Sigmoid colon (tissue), 7 donors: ENCODE data around the gene ELMO3. TPM values are rescaled to one million over a fixed set of nuclear protein-coding genes. Genes with fewer than 3 reads are reported as not detected.
A peak's percentile ranks its signal among the peaks of the same experiment; 100 is the strongest.

Experiments
- DNase-seq: peaks from one replicate; pipeline ENCODE4 v3.0.0-alpha.2; 2019
- H3K27ac ChIP-seq, 4 donors: fragments of 200-600 bp; sonication (generic); one replicate each; pipeline ENCODE4 v1.5.1; 2016 to 2019; ENCODE audit warnings: mild to moderate bottlenecking in 1 of 4
- H3K27me3 ChIP-seq, 3 donors: fragments of 200-600 bp; sonication (generic); one replicate each; pipeline ENCODE4 v1.5.1; 2019; ENCODE audit warnings: mild to moderate bottlenecking in 1 of 3
- H3K36me3 ChIP-seq, 4 donors: fragments of 200-600 bp; sonication (generic); one replicate each; pipeline ENCODE4 v1.5.1; 2016 to 2019
- H3K4me1 ChIP-seq, 4 donors: fragments of 200-600 bp; sonication (generic); one replicate each; pipeline ENCODE4 v1.5.1; 2017 to 2019
- H3K4me3 ChIP-seq, 4 donors: fragments of 200-600 bp; sonication (generic); one replicate each; pipeline ENCODE4 v1.5.1; 2017 to 2019; ENCODE audit warnings: mild to moderate bottlenecking in 2 of 4, moderate library complexity in 1 of 4
- H3K9me3 ChIP-seq, 4 donors: fragments of 200-600 bp in 3 of 4; sonication (generic) in 3 of 4; one replicate each; pipeline versions ENCODE4 v1.5.1 to v1.6.1; 2013 to 2019
- EP300 ChIP-seq, 4 donors: sonication (generic); formaldehyde crosslinking; IDR thresholded peaks; one replicate each; pipeline ENCODE4 v1.6.1; 2017; ENCODE audit warnings: antibody characterized with exemption in 4 of 4
- POLR2A ChIP-seq, 2 donors: fragments of 450-650 bp; IDR thresholded peaks; one replicate each; pipeline ENCODE4 v1.6.1; 2016; ENCODE audit warnings: antibody characterized with exemption in 2 of 2, mild to moderate bottlenecking in 2 of 2, moderate library complexity in 2 of 2
- POLR2AphosphoS5 ChIP-seq, 4 donors: sonication (generic); formaldehyde crosslinking; IDR thresholded peaks; one replicate each; pipeline ENCODE4 v1.6.1; 2017; ENCODE audit warnings: antibody characterized with exemption in 4 of 4
- WGBS, 2 donors: extraction: QIAGEN DNeasy Blood & Tissue Kit; methylation state at CpG; one replicate each; pipeline ENCODE4 v1.1.7; 2013; 5-methylcytosine and 5-hydroxymethylcytosine counted together
- intact Hi-C: fragments of 100-400 bp; cut with DNase I; formaldehyde crosslinking; loops from one replicate; pipeline ENCODE4 v1.15.1; 2023
- polyA plus RNA-seq, 3 donors: library from polyadenylated mRNA; stranded (reverse); fragments of 200-250 nt; gene quantifications; one replicate each; pipeline ENCODE4 v1.2.3, GENCODE V29; 2013
- total RNA-seq, 4 donors: library from RNA; depleted of rRNA; stranded (reverse); fragments of >200 nt; gene quantifications; one replicate each; pipeline ENCODE4 v1.1.0, GENCODE V29; 2016
- TF ChIP-seq, protein P1 (sequence below), 4 experiments: fragments of 450-650 bp in 3 of 4; fragments of 200-600 bp in 1 of 4; IDR thresholded peaks; one replicate each; pipeline ENCODE4 v1.5.1; 2016 to 2019; ENCODE audit warnings: antibody characterized with exemption in 4 of 4, mild to moderate bottlenecking in 3 of 4, moderate library complexity in 2 of 4
- donor health status: healthy with polysubstance abuse.
- donor health status: Bipolar disorder and iron deficiency.
- donor health status: healthy.

ELMO3 gene
- total and polyA plus RNA-seq, 7 donors, result 0.14 to 41.8 (median 1.7) TPM

DNA sequence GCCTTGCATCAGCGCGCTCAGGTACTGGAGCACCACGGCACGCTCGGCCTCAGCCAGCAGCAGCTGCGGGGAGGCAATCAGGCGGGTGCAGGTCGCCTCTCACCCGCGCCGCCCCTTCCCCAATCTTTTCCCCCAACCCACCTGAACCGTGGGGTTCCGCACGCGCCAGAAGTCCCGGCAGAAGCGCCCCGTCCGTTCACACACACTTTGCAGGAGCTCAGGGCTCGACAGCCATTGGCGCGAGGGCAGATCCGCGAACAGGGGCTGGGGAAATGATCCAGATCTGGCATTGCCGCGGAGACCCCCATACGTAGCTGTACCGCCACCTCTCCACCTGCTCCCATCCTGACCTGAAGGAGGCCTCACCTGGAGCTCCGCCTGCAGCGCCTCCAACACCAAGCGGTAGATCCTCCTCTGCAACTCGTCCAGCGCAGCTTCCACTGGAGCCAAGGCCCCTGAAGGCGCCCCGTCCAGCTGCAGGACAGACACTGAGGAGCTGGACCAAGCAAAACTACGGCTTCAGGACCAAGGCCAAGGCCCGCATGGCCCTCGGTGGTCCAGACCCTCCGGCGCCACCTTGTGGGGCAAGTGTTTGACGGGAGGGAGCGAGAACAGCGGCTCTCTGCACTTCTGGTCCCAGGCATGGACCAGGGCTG, 13.8 kb upstream of the ELMO3 start:
- TF ChIP-seq POLR2A (IDR thresholded peaks at IDR 0.05) (no peak), EP300 (IDR thresholded peaks at IDR 0.05) (no peak), POLR2AphosphoS5 (IDR thresholded peaks at IDR 0.05) (peak in 2 of 4 donors; percentile 56 to 65)
- TF ChIP-seq, protein P1, sequence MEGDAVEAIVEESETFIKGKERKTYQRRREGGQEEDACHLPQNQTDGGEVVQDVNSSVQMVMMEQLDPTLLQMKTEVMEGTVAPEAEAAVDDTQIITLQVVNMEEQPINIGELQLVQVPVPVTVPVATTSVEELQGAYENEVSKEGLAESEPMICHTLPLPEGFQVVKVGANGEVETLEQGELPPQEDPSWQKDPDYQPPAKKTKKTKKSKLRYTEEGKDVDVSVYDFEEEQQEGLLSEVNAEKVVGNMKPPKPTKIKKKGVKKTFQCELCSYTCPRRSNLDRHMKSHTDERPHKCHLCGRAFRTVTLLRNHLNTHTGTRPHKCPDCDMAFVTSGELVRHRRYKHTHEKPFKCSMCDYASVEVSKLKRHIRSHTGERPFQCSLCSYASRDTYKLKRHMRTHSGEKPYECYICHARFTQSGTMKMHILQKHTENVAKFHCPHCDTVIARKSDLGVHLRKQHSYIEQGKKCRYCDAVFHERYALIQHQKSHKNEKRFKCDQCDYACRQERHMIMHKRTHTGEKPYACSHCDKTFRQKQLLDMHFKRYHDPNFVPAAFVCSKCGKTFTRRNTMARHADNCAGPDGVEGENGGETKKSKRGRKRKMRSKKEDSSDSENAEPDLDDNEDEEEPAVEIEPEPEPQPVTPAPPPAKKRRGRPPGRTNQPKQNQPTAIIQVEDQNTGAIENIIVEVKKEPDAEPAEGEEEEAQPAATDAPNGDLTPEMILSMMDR (IDR thresholded peaks at IDR 0.05), result peak; percentile 76 to 85 (median 82)
- H3K27ac ChIP-seq, result peak overlapping the region; percentile 91 to 96 (median 94)
- peak; percentile 96 for DNase-seq
- WGBS, 2 donors, result 14 to 15% methylated on average over 43 of the region's 43 CpGs
- H3K4me1 ChIP-seq, result peaks cover 0 to 38% (median 31%) of the 10 kb centered on the region in 4 donors
- no peaks in the 10 kb centered on the region for H3K9me3 ChIP-seq
- no peaks in the 10 kb centered on the region for H3K27me3 ChIP-seq
- no peaks in the 10 kb centered on the region for H3K36me3 ChIP-seq
- intact Hi-C loops, result loop anchor here (1.0 kb wide), 2 partner anchors 30 to 207 kb away; no protein-coding TSS in a partner anchor
- peak overlapping the region in 3 of 4 donors; percentile 68 to 79 (median 73) for H3K4me3 ChIP-seq

GRCh38 chr16:67185651-67186134, 13.2 kb upstream of the ELMO3 start:
- Histone ChIP-seq H3K36me3 (no peaks in the 10 kb centered on the region), H3K4me3 (peak overlapping the region in 2 of 4 donors; percentile 2 to 73), H3K27me3 (no peaks in the 10 kb centered on the region), H3K4me1 (peaks cover 0 to 38% (median 31%) of the 10 kb centered on the region in 4 donors), H3K27ac (no peak overlapping the region), H3K9me3 (no peaks in the 10 kb centered on the region)
- intact Hi-C loops, result loop anchor here (1.0 kb wide), 2 partner anchors 30 to 207 kb away; no protein-coding TSS in a partner anchor
- 8 to 11% methylated on average over 12 of the region's 12 CpGs for WGBS, 2 donors
- DNase-seq, result no peak
- TF ChIP-seq, protein P1 (IDR thresholded peaks at IDR 0.05), result peak in 1 of 4 experiments; percentile 4
- no peak for TF ChIP-seq POLR2A (IDR thresholded peaks at IDR 0.05)
- no peak for TF ChIP-seq EP300 (IDR thresholded peaks at IDR 0.05)

DNA sequence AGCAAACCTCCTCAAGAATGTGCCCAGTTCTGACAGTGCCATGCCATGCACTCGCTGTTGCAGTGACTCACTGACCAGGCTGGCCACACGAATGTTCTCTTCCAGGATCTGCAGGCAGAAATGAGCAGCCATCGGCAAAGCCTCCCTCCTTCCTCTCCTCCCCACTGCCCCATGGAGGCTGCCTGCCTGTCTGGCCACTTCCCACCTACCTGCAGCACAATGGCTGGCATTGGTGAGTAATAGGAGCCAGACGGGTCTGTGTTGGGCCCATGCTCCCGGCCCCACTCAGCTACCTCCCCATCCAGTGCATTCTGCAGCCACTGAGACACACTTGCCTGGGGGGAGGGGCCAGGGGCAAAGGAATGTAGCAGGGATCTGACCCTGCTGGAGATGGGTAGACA, 12.4 kb upstream of the ELMO3 start:
- DNase-seq, result no peak
- Histone ChIP-seq H3K9me3 (no peaks in the 10 kb centered on the region), H3K4me1 (peaks cover 0 to 35% (median 32%) of the 10 kb centered on the region in 4 donors), H3K4me3 (no peak overlapping the region), H3K36me3 (no peaks in the 10 kb centered on the region), H3K27ac (no peak overlapping the region), H3K27me3 (no peaks in the 10 kb centered on the region)
- 72 to 80% methylated on average over 5 of the region's 5 CpGs for WGBS, 2 donors
- TF ChIP-seq POLR2A (IDR thresholded peaks at IDR 0.05), result no peak
- TF ChIP-seq EP300 (IDR thresholded peaks at IDR 0.05), result no peak
- TF ChIP-seq POLR2AphosphoS5 (IDR thresholded peaks at IDR 0.05), result no peak
- TF ChIP-seq, protein P1 (IDR thresholded peaks at IDR 0.05), result no peak
- intact Hi-C loops, result no loop called here

DNA sequence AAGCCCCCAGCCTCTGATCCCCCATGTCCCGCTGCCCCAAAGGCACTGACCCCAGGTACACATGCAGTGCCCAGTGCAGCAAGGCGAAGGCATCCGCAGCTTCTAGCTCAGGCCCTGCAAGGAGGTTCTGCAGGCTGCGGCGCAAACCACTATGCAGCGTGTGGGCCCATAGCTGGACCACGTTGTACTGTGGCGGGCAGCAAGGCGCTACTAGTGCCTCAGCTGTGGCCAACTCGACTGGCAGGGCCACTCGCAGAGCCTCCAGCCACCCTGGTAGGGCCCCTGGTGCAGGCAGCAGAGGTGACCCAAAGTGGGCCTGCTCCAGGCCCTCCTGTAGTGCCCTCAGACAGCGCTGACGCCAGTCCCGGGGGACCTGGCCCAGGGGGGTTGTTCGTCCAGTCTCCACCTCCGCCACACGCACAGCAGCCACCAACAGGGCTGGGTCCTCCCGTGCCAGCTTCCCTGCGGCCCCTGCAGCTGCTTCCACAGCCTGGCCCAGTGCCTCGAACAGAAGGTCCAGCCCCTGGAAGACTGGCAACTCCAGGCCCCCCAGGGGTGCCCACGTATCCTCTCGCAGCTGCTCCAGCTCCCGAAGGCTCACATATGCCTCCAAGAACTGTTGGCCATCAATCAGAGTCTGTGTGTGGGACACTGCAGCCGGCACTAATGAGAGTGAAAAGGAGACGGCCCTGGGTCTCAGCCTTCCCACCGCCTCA, 11.6 kb upstream of the ELMO3 start:
- Histone ChIP-seq H3K27me3 (no peaks in the 10 kb centered on the region), H3K9me3 (no peaks in the 10 kb centered on the region), H3K4me3 (no peak overlapping the region), H3K36me3 (no peaks in the 10 kb centered on the region), H3K4me1 (peaks cover 0 to 35% (median 33%) of the 10 kb centered on the region in 4 donors), H3K27ac (no peak overlapping the region)
- intact Hi-C loops, result no loop called here
- 89 to 92% methylated on average over 26 of the region's 26 CpGs for WGBS, 2 donors
- TF ChIP-seq EP300 (IDR thresholded peaks at IDR 0.05), result no peak
- TF ChIP-seq, protein P1 (IDR thresholded peaks at IDR 0.05), result no peak
- TF ChIP-seq POLR2A (IDR thresholded peaks at IDR 0.05), result no peak
- no peak for TF ChIP-seq POLR2AphosphoS5 (IDR thresholded peaks at IDR 0.05)
- no peak for DNase-seq
